ENCODE results near the gene DDR2.

- TF ChIP-seq SP1 (IDR thresholded peaks at IDR 0.05) (no peak), SUZ12 (IDR thresholded peaks at IDR 0.05) (no peak), FOXA1 (IDR thresholded peaks at IDR 0.05) (no peak), PKNOX1 (IDR thresholded peaks at IDR 0.05) (no peak), FOXM1 (IDR thresholded peaks at IDR 0.05; ENCODE audit: borderline replicate concordance) (no peak), HDGF (IDR thresholded peaks at IDR 0.05; ENCODE audit: borderline replicate concordance) (no peak), TARDBP (IDR thresholded peaks at IDR 0.05) (no peak), BHLHE40 (IDR thresholded peaks at IDR 0.05; ENCODE audit: borderline replicate concordance) (no peak), NFRKB (IDR thresholded peaks at IDR 0.05) (no peak), FOXK2 (IDR thresholded peaks at IDR 0.05) (no peak)
These were observed 47.0 kb downstream of the DDR2 start for GRCh38 chr1:162679298-162679697.

Measured in HEK293T (cell line).